Measurements from ENCODE around the gene DPYSL4. TPM values are rescaled to one million over a fixed set of nuclear protein-coding genes. Genes with fewer than 3 reads are reported as not detected.

Gene DPYSL4
- total RNA-seq, 1 donor from 2014 or later: 0.53 TPM

- POLR2A ChIA-PET: no interaction called here
- CTCF ChIA-PET: interaction anchor here (0.6 kb wide), 1 partner anchor 68 kb away, joined by 3 read pairs; no protein-coding TSS in a partner anchor
- ATAC-seq (ENCODE audit: low read depth) (peak; percentile 80), DNase-seq (peak; percentile 37)
- no peaks in the 10 kb centered on the region for H3K36me3 Mint-ChIP-seq (ENCODE audit: low read depth)
- intact Hi-C loops (cut with micrococcal nuclease): loop anchor here (1.0 kb wide), 1 partner anchor 76 kb away; no protein-coding TSS in a partner anchor
- no peaks in the 10 kb centered on the region for H3K9me3 Mint-ChIP-seq
- H3K27me3 Mint-ChIP-seq: no peaks in the 10 kb centered on the region
- H3K4me3 Mint-ChIP-seq: peak overlapping the region; percentile 78
- peaks cover 33% of the 10 kb centered on the region for H3K4me1 Mint-ChIP-seq
- H3K27ac Mint-ChIP-seq: peak overlapping the region; percentile 83
- TF ChIP-seq CTCF (IDR thresholded peaks at IDR 0.05): no peak
Observed at GRCh38 chr10:132232023-132232951, 45.5 kb downstream of the DPYSL4 start.

DNA sequence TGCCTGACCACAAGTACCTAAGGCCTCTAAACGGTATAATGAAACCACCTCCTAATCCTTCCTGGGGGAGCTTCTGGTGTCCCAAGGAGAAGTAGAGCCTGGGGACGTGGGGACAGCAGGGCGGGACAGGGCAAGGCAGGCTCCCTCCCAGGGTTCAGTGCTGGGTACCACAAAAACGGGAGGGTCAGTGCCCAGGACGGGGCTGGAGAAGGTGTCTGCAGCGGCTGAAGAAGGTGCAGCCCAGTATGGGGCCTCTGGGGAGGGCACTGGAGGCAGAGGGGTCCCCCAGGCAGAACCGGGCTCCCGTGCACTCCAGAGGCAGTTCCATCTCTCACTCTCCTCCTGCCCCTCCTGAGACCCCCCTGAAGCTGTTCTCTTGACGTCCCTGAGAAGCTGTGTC lies 46.2 kb downstream of the DPYSL4 start:
- Mint-ChIP-seq H3K36me3 (ENCODE audit: low read depth) (no peaks in the 10 kb centered on the region), H3K4me1 (peaks cover 33% of the 10 kb centered on the region), H3K9me3 (no peaks in the 10 kb centered on the region), H3K27ac (peak overlapping the region; percentile 83), H3K4me3 (peak overlapping the region; percentile 78), H3K27me3 (no peaks in the 10 kb centered on the region)
- intact Hi-C loops (cut with micrococcal nuclease): loop anchor here (1.0 kb wide), 1 partner anchor 75 kb away; no protein-coding TSS in a partner anchor
- no peak for TF ChIP-seq CTCF (IDR thresholded peaks at IDR 0.05)
- ChIA-PET CTCF (no interaction called here), POLR2A (no interaction called here)
- DNase-seq (no peak), ATAC-seq (ENCODE audit: low read depth) (no peak)

DNA sequence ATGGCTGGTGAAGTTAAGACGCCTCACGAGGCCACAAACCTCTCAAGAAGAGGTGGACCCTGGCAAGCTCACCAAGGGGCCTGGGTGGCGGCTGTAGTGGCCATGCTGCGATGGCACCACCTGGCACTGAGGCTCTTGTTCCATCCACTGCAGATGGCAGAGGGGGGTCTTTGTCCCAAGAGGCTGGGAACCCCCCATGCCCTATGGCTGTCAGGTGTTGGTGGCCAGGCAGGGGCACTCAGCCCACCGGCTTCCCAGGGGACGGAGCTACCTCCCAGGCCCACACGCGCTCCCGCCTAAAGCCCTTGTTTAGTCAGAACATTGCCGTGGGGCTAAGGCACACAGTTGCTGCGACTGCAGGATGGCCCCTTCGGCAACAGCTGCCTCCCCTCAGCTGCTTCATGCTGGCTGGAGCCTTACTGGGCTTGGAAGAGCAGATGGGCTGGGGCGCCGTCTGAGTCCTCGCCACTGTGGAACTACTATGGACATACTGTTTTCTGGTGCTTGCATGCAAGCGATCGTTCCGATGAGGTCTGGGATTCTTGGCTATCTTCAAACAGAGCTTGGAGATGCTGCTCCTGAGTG lies 46.8 kb downstream of the DPYSL4 start:
- CTCF ChIA-PET: interaction anchor here (1.5 kb wide), 1 partner anchor 117 kb away, joined by 4 read pairs; no protein-coding TSS in a partner anchor
- POLR2A ChIA-PET: no interaction called here
- intact Hi-C loops (cut with micrococcal nuclease): no loop called here

GRCh38 chr10:132234860-132235259 lies 48.1 kb downstream of the DPYSL4 start:
- POLR2A ChIA-PET: no interaction called here
- intact Hi-C loops (cut with micrococcal nuclease): no loop called here
- no peak for DNase-seq
- no peak overlapping the region for H3K4me3 Mint-ChIP-seq
- H3K27me3 Mint-ChIP-seq: no peaks in the 10 kb centered on the region
- CTCF ChIA-PET: interaction anchor here (1.5 kb wide), 1 partner anchor 116 kb away, joined by 4 read pairs; no protein-coding TSS in a partner anchor
- no peak overlapping the region for H3K27ac Mint-ChIP-seq
- no peaks in the 10 kb centered on the region for H3K9me3 Mint-ChIP-seq
- no peak for TF ChIP-seq CTCF (IDR thresholded peaks at IDR 0.05)
- ATAC-seq (ENCODE audit: low read depth): no peak
- H3K4me1 Mint-ChIP-seq: peaks cover 26% of the 10 kb centered on the region
- H3K36me3 Mint-ChIP-seq (ENCODE audit: low read depth): no peaks in the 10 kb centered on the region

More for the DNA sequence above, 46.8 kb downstream of the DPYSL4 start:
- Mint-ChIP-seq H3K4me3 (no peak overlapping the region), H3K27me3 (no peaks in the 10 kb centered on the region), H3K27ac (no peak overlapping the region), H3K4me1 (peaks cover 33% of the 10 kb centered on the region), H3K9me3 (no peaks in the 10 kb centered on the region), H3K36me3 (ENCODE audit: low read depth) (no peaks in the 10 kb centered on the region)
- no peak for DNase-seq
- TF ChIP-seq CTCF (IDR thresholded peaks at IDR 0.05): no peak
- no peak for ATAC-seq (ENCODE audit: low read depth)

- no peak for ATAC-seq (ENCODE audit: low read depth)
- CTCF ChIA-PET: no interaction called here
- Mint-ChIP-seq H3K9me3 (no peaks in the 10 kb centered on the region), H3K36me3 (ENCODE audit: low read depth) (no peaks in the 10 kb centered on the region), H3K4me3 (no peak overlapping the region), H3K27ac (no peak overlapping the region), H3K27me3 (no peaks in the 10 kb centered on the region), H3K4me1 (peaks cover 20% of the 10 kb centered on the region)
- intact Hi-C loops (cut with micrococcal nuclease): no loop called here
- POLR2A ChIA-PET: no interaction called here
- no peak for DNase-seq
- TF ChIP-seq CTCF (IDR thresholded peaks at IDR 0.05): no peak
Observed at GRCh38 chr10:132236161-132236560, 49.4 kb downstream of the DPYSL4 start.

All from activated B cell treated with CpG ODN at 0.5 μM for 24 hours (primary cell).